ENCODE results near the gene LRRC49.

DNA sequence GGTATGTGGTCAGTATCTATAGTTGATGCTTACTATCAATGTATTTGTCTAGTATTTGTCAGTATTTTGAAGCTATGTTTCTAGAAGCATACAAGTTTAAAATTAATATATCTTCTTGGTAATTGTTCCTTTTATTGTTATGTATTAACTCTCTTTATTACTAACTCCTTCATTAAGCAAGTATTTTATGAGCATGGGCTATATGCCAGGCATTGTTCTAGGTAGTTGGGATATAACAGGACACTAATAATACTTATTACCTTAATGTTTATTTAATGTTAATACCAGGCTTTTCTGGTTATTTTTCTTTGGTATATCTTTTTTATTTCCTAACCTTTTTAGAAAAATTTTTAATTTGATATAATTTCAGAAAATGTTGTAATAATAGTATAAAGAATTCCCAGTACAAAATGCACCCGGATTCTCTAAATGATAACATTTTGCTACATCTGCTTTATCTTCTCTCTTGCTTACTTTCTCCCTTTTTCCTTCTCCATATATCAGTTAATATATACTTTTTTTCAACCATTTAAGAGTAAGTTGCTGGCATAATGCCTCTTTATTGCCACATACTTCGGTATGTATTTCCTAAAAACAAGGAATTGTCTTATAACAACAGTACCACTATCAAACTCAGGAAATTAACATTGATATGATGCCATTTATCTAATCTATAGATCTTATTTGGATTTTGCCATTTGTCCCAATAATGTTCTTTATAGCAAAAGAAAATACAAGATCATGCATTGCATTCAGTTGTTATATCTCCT is 30.9 kb downstream of the LRRC49 start:
- TF ChIP-seq, protein P1, sequence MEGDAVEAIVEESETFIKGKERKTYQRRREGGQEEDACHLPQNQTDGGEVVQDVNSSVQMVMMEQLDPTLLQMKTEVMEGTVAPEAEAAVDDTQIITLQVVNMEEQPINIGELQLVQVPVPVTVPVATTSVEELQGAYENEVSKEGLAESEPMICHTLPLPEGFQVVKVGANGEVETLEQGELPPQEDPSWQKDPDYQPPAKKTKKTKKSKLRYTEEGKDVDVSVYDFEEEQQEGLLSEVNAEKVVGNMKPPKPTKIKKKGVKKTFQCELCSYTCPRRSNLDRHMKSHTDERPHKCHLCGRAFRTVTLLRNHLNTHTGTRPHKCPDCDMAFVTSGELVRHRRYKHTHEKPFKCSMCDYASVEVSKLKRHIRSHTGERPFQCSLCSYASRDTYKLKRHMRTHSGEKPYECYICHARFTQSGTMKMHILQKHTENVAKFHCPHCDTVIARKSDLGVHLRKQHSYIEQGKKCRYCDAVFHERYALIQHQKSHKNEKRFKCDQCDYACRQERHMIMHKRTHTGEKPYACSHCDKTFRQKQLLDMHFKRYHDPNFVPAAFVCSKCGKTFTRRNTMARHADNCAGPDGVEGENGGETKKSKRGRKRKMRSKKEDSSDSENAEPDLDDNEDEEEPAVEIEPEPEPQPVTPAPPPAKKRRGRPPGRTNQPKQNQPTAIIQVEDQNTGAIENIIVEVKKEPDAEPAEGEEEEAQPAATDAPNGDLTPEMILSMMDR (IDR thresholded peaks at IDR 0.05), result no peak
- no peak for TF ChIP-seq POLR2AphosphoS5 (IDR thresholded peaks at IDR 0.05)
- no peak for TF ChIP-seq POLR2A (IDR thresholded peaks at IDR 0.05)
